AG04450 (cell line): ENCODE measurements around the gene REG3A. TPM values are rescaled to one million over a fixed set of nuclear protein-coding genes. Genes with fewer than 3 reads are reported as not detected.

Source experiments
- CTCF ChIA-PET: fragments of 300-600, 350-600 bp; formaldehyde crosslinking; extraction: SDS; loops from one replicate; lab custom pipeline; 2022; ENCODE audit warnings: antibody characterized with exemption, inconsistent platforms; lab: Charles Lee
- POLR2A ChIA-PET: fragments of 350-600 bp; formaldehyde crosslinking; extraction: SDS; loops from one replicate; lab custom pipeline; 2021; ENCODE audit warnings: antibody characterized with exemption, inconsistent platforms; lab: Yijun Ruan, JAX
- DNase-seq: peaks from one replicate; pipeline ENCODE4 v3.0.0-alpha.2; 2011; ENCODE audit warnings: low read depth, low spot score
- H3K27ac ChIP-seq: one replicate; pipeline ENCODE4 v1.5.1; 2012; ENCODE audit warnings: low read depth, low read length, control low read depth
- H3K27me3 ChIP-seq: one replicate; pipeline ENCODE4 v1.6.0; 2012; ENCODE audit warnings: low read length; ENCODE audit not compliant: control insufficient read depth, insufficient read depth
- H3K4me3 ChIP-seq: 2 replicates; pipeline ENCODE4 v1.5.1; 2011; ENCODE audit warnings: mild to moderate bottlenecking, low read depth, low read length, control low read depth
- H3K9me3 ChIP-seq: 2 replicates; pipeline ENCODE4 v1.5.1; 2012; ENCODE audit warnings: low read length; ENCODE audit not compliant: control insufficient read depth, insufficient read depth
- polyA plus RNA-seq: library from polyadenylated mRNA; depleted of rRNA; stranded (reverse); fragments of >200 nt; gene quantifications from 2 replicates; pipeline ENCODE4 v1.2.3, GENCODE V29; 2011
- TF ChIP-seq, protein P1 (sequence below): IDR thresholded peaks from 2 replicates; pipeline ENCODE4 v1.5.1; 2011; ENCODE audit warnings: low read depth, low read length, control low read depth, inconsistent platforms

Gene REG3A
- polyA plus RNA-seq, 1 experiment: not detected

DNA sequence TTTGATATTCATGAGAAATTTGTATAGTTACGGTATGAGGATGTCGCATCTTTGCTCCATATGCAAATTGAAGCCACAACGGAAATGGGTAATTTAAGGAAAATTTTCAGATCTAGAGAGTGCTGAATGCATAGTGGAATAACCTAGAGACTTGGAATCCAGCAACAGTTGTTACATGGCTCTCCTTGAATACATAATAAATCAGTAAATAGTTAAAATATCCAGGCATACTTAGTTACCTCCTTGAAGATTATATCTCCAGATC is 33.9 kb downstream of the REG3A start:
- Histone ChIP-seq H3K4me3 (no peak overlapping the region), H3K27ac (no peak overlapping the region), H3K9me3 (peaks cover 12% of the 10 kb centered on the region), H3K27me3 (no peaks in the 10 kb centered on the region)
- DNase-seq: no peak
- ChIA-PET CTCF (no interaction called here), POLR2A (no interaction called here)
- TF ChIP-seq, protein P1, sequence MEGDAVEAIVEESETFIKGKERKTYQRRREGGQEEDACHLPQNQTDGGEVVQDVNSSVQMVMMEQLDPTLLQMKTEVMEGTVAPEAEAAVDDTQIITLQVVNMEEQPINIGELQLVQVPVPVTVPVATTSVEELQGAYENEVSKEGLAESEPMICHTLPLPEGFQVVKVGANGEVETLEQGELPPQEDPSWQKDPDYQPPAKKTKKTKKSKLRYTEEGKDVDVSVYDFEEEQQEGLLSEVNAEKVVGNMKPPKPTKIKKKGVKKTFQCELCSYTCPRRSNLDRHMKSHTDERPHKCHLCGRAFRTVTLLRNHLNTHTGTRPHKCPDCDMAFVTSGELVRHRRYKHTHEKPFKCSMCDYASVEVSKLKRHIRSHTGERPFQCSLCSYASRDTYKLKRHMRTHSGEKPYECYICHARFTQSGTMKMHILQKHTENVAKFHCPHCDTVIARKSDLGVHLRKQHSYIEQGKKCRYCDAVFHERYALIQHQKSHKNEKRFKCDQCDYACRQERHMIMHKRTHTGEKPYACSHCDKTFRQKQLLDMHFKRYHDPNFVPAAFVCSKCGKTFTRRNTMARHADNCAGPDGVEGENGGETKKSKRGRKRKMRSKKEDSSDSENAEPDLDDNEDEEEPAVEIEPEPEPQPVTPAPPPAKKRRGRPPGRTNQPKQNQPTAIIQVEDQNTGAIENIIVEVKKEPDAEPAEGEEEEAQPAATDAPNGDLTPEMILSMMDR: no peak

DNA sequence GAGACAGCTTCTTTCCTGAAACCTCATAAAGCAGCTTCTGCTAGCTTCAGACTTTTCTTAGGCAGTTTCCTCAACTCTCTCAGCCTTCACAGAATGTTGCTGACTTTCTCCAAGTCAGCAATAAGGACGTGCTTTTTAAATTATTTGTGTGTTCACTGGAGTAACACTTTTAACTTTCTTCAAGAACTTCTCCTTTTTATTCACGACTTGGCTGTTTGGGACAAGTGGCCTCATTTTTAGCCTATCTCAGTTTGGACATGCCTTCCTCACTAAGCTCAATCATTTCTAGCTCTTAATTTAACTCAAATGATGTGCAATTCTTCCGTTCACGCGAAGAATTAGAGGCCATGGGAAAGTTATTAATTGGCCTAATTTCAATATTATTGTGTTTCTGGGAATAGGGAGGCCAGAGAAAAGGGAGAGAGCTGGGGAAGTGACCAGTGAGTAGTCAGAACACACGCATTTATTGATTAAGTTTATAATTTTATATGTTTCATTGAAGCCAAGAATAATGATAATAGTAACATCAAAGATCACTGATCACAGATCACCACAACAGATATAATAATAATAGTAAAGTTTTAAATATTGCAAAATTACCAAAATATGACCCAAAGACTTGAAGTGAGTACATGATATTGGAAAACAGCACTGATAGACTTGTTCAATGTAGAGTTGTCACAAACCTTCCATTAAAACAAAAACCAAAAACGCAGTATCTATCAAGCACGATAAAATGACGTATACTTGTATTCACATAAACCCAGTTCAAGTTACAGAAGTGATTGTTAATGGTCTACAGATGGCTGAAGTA is 34.4 kb downstream of the REG3A start:
- Histone ChIP-seq H3K27ac (no peak overlapping the region), H3K4me3 (no peak overlapping the region), H3K27me3 (no peaks in the 10 kb centered on the region), H3K9me3 (peaks cover 12% of the 10 kb centered on the region)
- no peak for DNase-seq
- ChIA-PET POLR2A (no interaction called here), CTCF (no interaction called here)
- TF ChIP-seq, protein P1: no peak

DNA sequence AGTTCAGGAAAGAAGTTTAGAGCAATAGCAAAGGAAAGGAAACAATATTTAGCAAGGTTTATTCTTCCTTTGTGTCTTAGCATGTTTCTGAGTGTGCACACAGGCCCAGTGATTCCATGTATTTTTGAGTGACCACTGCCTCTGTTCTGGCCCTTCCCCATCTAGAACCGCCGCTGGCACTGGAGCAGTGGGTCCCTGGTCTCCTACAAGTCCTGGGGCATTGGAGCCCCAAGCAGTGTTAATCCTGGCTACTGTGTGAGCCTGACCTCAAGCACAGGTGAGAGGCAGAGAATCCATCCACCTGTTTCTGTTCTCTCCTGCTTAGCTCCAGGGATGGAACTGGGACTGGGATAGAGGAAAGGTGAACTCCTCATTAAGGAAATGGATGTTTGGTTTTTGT is 36.9 kb downstream of the REG3A start:
- no peak for DNase-seq
- TF ChIP-seq, protein P1: no peak
- ChIA-PET POLR2A (no interaction called here), CTCF (no interaction called here)
- H3K9me3 ChIP-seq: peaks cover 9% of the 10 kb centered on the region
- H3K27ac ChIP-seq: no peak overlapping the region
- no peak overlapping the region for H3K4me3 ChIP-seq
- no peaks in the 10 kb centered on the region for H3K27me3 ChIP-seq

DNA sequence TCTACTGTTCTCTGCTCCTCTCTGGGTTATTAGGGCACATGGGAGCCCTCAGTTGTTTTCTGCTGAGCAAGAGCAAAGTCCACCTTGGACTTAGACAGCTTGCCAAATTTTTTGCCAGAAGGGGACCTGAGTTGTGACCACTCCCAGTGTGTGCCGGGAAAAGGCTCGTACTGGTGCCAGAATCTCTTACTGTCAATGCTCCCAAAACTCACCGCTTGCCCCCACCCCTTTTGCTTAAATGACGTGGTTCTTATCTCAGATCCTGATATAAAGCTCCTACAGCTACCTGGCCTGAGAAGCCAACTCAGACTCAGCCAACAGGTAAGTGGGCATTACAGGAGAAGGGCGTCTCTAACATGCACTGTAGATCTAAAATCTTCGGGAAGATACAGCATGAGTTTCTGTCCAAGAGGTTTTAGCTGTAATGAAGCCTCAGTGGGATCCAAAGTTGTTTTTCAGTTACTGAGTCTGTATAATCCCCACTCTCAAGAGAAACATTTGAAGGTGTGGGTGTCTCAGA is 39.3 kb downstream of the REG3A start, which contains the start of gene REG1A:
REG1A (plus strand) TSS at position 295 of the 520 bp plus-strand sequence. CDS start 374 bp downstream, outside the sequence.
- Histone ChIP-seq H3K27ac (no peak within 1 kb of the TSS), H3K9me3 (peaks cover 9% of the 10 kb centered on the region), H3K27me3 (no peaks in the 10 kb centered on the region), H3K4me3 (no peak within 1 kb of the TSS)
- no peak for DNase-seq
- TF ChIP-seq, protein P1: no peak
- CTCF ChIA-PET: no interaction called here
- POLR2A ChIA-PET: no interaction called here
